Thymus (tissue), 11 donors: ENCODE measurements around the gene LIN52. TPM values are rescaled to one million over a fixed set of nuclear protein-coding genes. Genes with fewer than 3 reads are reported as not detected.

Experiments
- DNase-seq, 9 donors: peaks; one replicate each; pipeline ENCODE4 v3.0.0-alpha.2; 2013; ENCODE audit warnings: low spot score in 9 of 9, low read depth in 6 of 9, missing footprints in 1 of 9
- H3K27ac ChIP-seq, 2 donors: one replicate each; pipeline ENCODE4 v1.5.1; 2013; ENCODE audit warnings: control low read depth in 1 of 2, low read depth in 1 of 2, low read length in 1 of 2, mild to moderate bottlenecking in 1 of 2, moderate library complexity in 1 of 2
- H3K27me3 ChIP-seq, 2 donors: one replicate each; pipeline ENCODE4 v1.5.1; 2013; ENCODE audit warnings: low read length in 1 of 2; ENCODE audit not compliant: control insufficient read depth in 2 of 2, insufficient read depth in 1 of 2
- H3K36me3 ChIP-seq, 2 donors: one replicate each; pipeline ENCODE4 v1.5.1; 2013; ENCODE audit warnings: low read length in 1 of 2, mild to moderate bottlenecking in 1 of 2, moderate library complexity in 1 of 2; ENCODE audit not compliant: control insufficient read depth in 2 of 2, insufficient read depth in 2 of 2
- H3K4me1 ChIP-seq, 2 donors: one replicate each; pipeline ENCODE4 v1.5.1; 2013; ENCODE audit warnings: low read length in 2 of 2; ENCODE audit not compliant: control insufficient read depth in 2 of 2, insufficient read depth in 2 of 2
- H3K4me3 ChIP-seq, 2 donors: one replicate each; pipeline ENCODE4 v1.5.1; 2013; ENCODE audit warnings: low read length in 2 of 2, control low read depth in 1 of 2, mild to moderate bottlenecking in 1 of 2
- H3K9me3 ChIP-seq, 2 donors: one replicate each; pipeline ENCODE4 v1.5.1; 2013; ENCODE audit warnings: low read length in 1 of 2, mild to moderate bottlenecking in 1 of 2; ENCODE audit not compliant: control insufficient read depth in 2 of 2, insufficient read depth in 1 of 2
- WGBS: extraction: QIAGEN DNeasy Blood & Tissue Kit; methylation state at CpG from one replicate; pipeline ENCODE4 v1.1.7; 2013; 5-methylcytosine and 5-hydroxymethylcytosine counted together
- polyA plus RNA-seq: library from polyadenylated mRNA; stranded (reverse); fragments of 200-250 nt; gene quantifications from one replicate; pipeline ENCODE4 v1.2.3, GENCODE V29; 2013
- total RNA-seq: library from RNA; stranded (reverse); fragments of 120-200 nt; gene quantifications from one replicate; pipeline ENCODE4 v1.2.4, GENCODE V29; 2013
- donor health status: healthy.

The LIN52 gene
- total and polyA plus RNA-seq, 2 donors: 8.9 to 11.6 TPM

DNA sequence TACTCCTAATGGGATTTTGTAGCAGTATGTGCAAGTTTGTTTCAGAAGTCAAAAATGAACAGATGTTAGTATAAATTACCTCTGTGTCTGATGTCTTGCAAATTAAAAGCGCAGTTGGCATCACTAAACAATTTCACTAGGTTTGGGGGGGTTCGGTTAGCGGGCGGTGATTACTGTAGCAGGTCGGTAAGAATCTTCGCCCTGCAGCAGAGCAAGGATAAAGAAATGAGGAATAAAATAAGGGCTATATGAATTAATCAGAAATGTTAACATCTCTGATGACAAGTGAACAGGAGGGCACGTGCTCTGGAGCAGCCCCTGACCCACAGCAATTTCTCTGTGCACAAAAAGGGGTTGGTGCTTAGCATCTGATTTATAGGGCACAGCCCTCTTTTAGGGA lies 110.9 kb downstream of the LIN52 start:
- over 99% methylated on average over 7 of the region's 7 CpGs for WGBS

DNA sequence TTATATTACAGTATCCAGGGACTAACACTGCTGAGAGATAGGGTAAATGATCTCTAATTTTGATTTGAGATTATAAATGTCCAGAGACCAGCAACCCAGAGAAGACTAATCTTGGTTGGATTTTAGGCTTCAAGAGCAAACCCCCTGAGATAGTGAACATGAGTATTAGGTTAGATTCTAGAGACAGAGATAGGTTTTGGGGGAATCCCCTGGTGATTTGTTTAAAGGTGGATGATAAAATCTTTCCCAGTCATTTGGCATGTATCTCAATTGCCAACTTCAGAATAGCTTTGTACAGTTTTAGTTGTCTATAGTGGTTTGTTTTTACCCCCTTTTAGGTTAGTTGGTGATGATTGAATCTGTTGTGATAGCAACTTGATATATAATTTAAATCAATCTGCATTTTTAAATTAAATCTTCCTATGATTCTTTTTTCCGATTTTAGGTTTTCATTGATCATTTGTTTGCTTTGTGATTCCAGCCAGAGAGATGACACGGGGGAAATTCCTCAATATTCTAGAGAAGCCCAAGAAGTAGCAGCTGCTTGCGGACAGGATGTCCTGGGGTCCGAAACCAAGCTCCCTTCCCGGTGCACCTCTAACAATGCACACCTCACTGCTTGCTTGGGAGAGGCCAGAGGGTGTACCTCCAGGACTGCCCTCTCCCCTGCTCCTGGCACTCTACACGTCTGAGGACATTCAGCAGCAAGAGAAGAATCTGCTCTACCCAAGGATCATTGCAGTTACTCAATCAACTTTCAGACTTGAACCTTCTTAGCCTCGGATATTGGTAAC lies 113.9 kb downstream of the LIN52 start:
- Histone ChIP-seq H3K36me3 (peaks cover 9 to 13% of the 10 kb centered on the region in 2 donors), H3K4me1 (no peaks in the 10 kb centered on the region), H3K27me3 (no peaks in the 10 kb centered on the region), H3K4me3 (no peak overlapping the region), H3K27ac (no peak overlapping the region), H3K9me3 (no peaks in the 10 kb centered on the region)
- WGBS: 98% methylated on average over 7 of the region's 7 CpGs
- no peak for DNase-seq

More for the DNA sequence above, 110.9 kb downstream of the LIN52 start:
- Histone ChIP-seq H3K36me3 (peaks cover 0 to 10% of the 10 kb centered on the region in 2 donors), H3K4me3 (no peak overlapping the region), H3K27me3 (no peaks in the 10 kb centered on the region), H3K27ac (no peak overlapping the region), H3K9me3 (no peaks in the 10 kb centered on the region), H3K4me1 (no peaks in the 10 kb centered on the region)
- DNase-seq: no peak

DNA sequence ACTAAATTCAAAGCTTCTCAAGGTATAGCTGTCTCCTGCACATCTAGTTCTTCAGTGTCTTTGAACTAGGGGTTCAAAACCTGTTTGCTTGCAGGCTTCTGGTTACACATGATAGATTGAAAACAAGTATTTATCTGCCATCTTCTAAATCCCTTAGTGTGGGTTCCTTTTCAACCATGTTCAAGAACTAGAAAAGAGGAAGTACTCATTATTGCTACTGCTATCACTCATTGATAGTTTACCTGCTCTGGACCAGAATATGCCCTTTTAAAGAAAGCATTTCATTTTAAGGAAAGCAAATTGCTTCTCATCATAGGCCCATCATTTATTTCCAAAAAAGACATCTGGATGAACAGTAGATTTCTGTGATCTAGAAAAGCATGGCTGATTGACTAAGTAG lies 117.4 kb downstream of the LIN52 start:
- no peak for DNase-seq
- H3K9me3 ChIP-seq: no peaks in the 10 kb centered on the region
- no peaks in the 10 kb centered on the region for H3K27me3 ChIP-seq
- no peak overlapping the region for H3K4me3 ChIP-seq
- peaks cover 9 to 13% of the 10 kb centered on the region in 2 donors for H3K36me3 ChIP-seq
- H3K4me1 ChIP-seq: no peaks in the 10 kb centered on the region
- H3K27ac ChIP-seq: no peak overlapping the region

DNA sequence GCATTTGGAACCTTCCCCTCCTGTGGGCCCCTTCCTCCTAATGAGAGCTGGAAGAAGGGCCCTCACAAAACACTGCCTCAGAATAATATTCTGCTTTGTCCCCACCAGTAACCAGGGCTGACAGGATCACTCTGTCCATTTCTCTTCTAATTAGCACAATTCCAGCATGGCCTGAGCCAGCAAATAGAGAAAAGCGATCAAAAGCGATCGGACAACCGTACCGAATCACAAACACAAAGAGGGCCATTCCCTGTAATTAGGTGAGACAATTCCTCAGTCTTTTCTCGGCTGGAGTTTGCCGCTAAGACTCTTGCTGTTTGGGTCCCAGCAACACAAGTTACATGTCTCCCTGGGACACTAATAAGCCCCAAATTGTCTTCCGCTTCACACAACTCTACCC lies 118.9 kb downstream of the LIN52 start:
- Histone ChIP-seq H3K27me3 (no peaks in the 10 kb centered on the region), H3K4me3 (no peak overlapping the region), H3K27ac (no peak overlapping the region), H3K36me3 (peaks cover 9 to 13% of the 10 kb centered on the region in 2 donors), H3K9me3 (no peaks in the 10 kb centered on the region), H3K4me1 (no peaks in the 10 kb centered on the region)
- no peak for DNase-seq
- WGBS: 98% methylated on average over 8 of the region's 8 CpGs

DNA sequence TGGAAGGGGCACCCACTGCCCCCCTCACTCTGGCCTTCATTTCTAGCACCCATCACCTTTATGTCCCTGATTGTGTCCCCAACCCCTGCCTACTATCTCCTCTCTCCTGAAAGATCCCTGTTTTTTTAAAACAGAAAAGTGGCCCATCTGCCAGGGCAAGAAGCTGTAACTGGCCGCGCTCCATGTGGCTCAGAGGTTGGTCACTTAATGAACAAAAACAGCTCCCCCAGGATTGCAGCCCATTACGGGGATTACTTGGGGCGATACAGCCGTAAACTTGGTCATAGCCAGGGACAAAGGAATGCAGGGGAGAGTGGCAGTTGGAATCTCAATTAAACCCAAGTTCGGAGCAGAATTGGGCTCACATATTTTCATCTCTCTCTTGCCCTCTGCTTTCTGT lies 119.7 kb downstream of the LIN52 start:
- no peak overlapping the region for H3K4me3 ChIP-seq
- no peaks in the 10 kb centered on the region for H3K9me3 ChIP-seq
- H3K36me3 ChIP-seq: peaks cover 5 to 9% of the 10 kb centered on the region in 2 donors
- H3K27me3 ChIP-seq: no peaks in the 10 kb centered on the region
- DNase-seq: no peak
- H3K27ac ChIP-seq: no peak overlapping the region
- H3K4me1 ChIP-seq: no peaks in the 10 kb centered on the region
- 99% methylated on average over 6 of the region's 6 CpGs for WGBS

DNA sequence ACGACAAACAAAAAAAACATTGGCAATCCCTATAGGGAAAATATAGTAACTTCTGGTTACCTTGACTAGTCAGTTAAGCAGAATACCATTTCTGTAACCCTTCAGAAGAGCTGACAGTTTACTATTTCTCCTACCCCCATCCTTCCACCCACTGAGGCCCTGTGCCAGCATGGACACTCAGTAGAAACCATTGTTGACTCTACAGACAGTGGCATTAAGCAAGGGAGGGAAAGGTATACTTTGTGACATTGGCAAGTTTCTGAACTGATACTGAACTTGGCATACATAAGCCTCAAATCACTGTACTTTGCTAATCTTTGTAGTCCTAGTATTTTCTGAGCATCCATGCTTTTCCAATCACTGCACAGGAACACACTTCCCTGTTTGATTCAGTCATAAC lies 121.1 kb downstream of the LIN52 start:
- Histone ChIP-seq H3K4me3 (no peak overlapping the region), H3K36me3 (peaks cover 3 to 9% of the 10 kb centered on the region in 2 donors), H3K27me3 (no peaks in the 10 kb centered on the region), H3K9me3 (no peaks in the 10 kb centered on the region), H3K27ac (no peak overlapping the region), H3K4me1 (no peaks in the 10 kb centered on the region)
- DNase-seq: no peak
- WGBS: 96% methylated on average over 1 of the region's 1 CpG

DNA sequence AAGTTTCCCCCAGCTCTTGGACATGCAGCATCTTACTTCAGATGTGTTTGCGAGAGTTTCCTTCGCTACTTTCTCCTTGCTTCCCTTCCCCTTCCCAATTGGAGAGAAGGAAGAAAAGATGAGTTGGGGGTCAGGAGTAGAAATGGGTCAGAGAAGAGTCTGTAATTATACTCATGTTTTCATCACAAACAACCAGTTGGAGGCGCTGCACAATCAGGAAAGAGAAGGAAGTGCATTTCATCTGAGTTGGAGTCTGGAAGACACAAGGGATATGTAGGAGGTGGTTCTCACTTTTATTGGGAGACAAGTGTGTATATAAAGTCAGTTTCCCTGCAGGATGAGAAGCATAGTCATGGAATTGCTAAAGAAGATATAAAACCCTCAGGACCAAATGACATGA lies 123.2 kb downstream of the LIN52 start:
- DNase-seq: no peak
- Histone ChIP-seq H3K4me1 (no peaks in the 10 kb centered on the region), H3K36me3 (peaks cover 2% of the 10 kb centered on the region in 2 donors), H3K27ac (no peak overlapping the region), H3K27me3 (peaks cover 0 to 4% of the 10 kb centered on the region in 2 donors), H3K4me3 (no peak overlapping the region), H3K9me3 (no peaks in the 10 kb centered on the region)
- WGBS: 83% methylated on average over 3 of the region's 3 CpGs

DNA sequence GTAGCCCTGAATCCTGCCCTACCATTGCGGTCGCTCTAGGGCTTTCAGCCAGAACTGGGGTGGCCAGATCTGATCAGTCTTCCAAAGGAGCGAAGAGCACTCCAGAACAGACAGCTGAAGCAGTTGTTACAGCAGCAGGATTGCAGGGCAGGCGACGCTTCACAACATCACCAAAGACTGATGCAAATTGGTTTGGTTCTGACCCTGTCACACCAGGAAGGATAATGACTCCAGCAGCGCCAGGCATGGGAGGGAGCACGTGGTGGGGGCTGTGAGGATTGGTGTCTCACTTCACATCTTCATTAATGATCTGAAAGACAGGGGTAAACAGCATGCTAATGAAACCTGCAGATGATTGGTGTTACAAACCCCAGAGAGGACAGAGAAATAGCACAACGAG lies 123.9 kb downstream of the LIN52 start:
- H3K9me3 ChIP-seq: no peaks in the 10 kb centered on the region
- no peak overlapping the region for H3K27ac ChIP-seq
- H3K36me3 ChIP-seq: no peaks in the 10 kb centered on the region
- H3K4me3 ChIP-seq: no peak overlapping the region
- H3K4me1 ChIP-seq: no peaks in the 10 kb centered on the region
- DNase-seq: no peak
- WGBS: 85% methylated on average over 8 of the region's 8 CpGs
- H3K27me3 ChIP-seq: peaks cover 0 to 5% of the 10 kb centered on the region in 2 donors

DNA sequence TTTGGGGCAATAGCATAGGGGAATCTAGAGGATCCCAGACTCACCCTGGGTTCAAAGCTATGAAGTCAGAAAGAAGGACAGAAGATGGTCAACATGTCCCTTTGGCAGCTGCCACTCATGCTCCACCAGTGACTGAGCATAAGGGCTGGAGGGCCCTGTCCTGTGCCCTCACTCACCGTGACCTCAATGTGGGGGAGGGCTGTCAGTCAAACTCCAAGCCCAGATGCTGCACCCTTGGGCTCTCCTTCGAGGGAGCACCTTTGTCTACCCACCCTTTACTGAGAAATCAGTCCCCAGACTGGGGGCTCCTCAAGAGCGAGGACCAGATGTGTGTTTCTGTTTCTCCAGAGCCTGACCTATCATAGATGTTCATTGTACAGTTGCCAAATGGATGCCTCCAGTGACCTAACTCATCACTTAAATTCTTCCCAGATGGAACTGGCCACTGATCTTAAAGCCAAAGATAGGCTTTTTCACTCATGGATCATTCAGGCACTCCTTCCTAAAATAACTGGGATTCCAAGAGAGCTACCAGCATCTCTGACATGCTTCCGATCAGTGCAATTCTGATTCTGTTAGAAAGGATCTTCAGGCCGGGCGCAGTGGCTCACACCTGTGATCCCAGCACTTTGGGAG lies 127.3 kb downstream of the LIN52 start:
- Histone ChIP-seq H3K4me3 (no peak overlapping the region), H3K27me3 (peaks cover 3 to 26% of the 10 kb centered on the region in 2 donors), H3K9me3 (no peaks in the 10 kb centered on the region), H3K27ac (no peak overlapping the region), H3K4me1 (no peaks in the 10 kb centered on the region), H3K36me3 (no peaks in the 10 kb centered on the region)
- 94% methylated on average over 6 of the region's 6 CpGs for WGBS
- no peak for DNase-seq
